GM19043 (cell line): ENCODE data around the gene FSTL3.
"Not testable (repeated sequence)": the region's sequence is repeated elsewhere in the genome, so short reads cannot be mapped to it uniquely, and the experiment has no call there.

Experiments
- ATAC-seq: cut with Tn5 transposase; IDR thresholded peaks from one replicate; pipeline ENCODE4 v1.9.1; 2021; ENCODE audit warnings: low read depth; ENCODE audit not compliant: unreplicated experiment

The FSTL3 gene

GRCh38 chr19:708154-709143 is 32.3 kb downstream of the FSTL3 start, which contains the start of gene PALM:
Gene PALM, plus strand, starts transcription at chr19:708935. Its CDS starts 212 bp downstream, at chr19:709147.
- no peak for ATAC-seq

- ATAC-seq = no peak
These were observed 33.2 kb downstream of the FSTL3 start for GRCh38 chr19:709196-709964.

GRCh38 chr19:709965-710571 is 33.9 kb downstream of the FSTL3 start:
- ATAC-seq = no peak

GRCh38 chr19:710767-711166 is 34.6 kb downstream of the FSTL3 start:
- no peak for ATAC-seq

GRCh38 chr19:711254-711653 is 35.1 kb downstream of the FSTL3 start:
- no peak for ATAC-seq

- ATAC-seq = no peak
These were observed 39.2 kb downstream of the FSTL3 start for GRCh38 chr19:715347-715746.

GRCh38 chr19:718251-718951 is 42.2 kb downstream of the FSTL3 start:
- no peak for ATAC-seq

GRCh38 chr19:718991-719512 is 42.9 kb downstream of the FSTL3 start:
- no peak for ATAC-seq

GRCh38 chr19:719636-720344 is 43.6 kb downstream of the FSTL3 start:
- ATAC-seq = no peak

GRCh38 chr19:720345-721160 is 44.4 kb downstream of the FSTL3 start:
- ATAC-seq = no peak

GRCh38 chr19:722553-723101 is 46.4 kb downstream of the FSTL3 start:
- ATAC-seq = no peak

- ATAC-seq = no peak
These were observed 47.1 kb downstream of the FSTL3 start for GRCh38 chr19:723247-723646.

- ATAC-seq = no peak
These were observed 47.5 kb downstream of the FSTL3 start for GRCh38 chr19:723714-724113.

GRCh38 chr19:725461-726089 is 49.4 kb downstream of the FSTL3 start:
- no peak for ATAC-seq

GRCh38 chr19:726993-727956 is 51.1 kb downstream of the FSTL3 start:
- no peak for ATAC-seq

GRCh38 chr19:728011-728410 is 51.8 kb downstream of the FSTL3 start:
- no peak for ATAC-seq

- ATAC-seq = not testable (repeated sequence)
These were observed 53.4 kb downstream of the FSTL3 start for GRCh38 chr19:729564-729963.
